NCI-H146 treated with DMSO at 0.1 percent for 48 hours (cell line): Measurements from ENCODE around the gene CCL7.
"Not testable (repeated sequence)": the region's sequence is repeated elsewhere in the genome, so short reads cannot be mapped to it uniquely, and the experiment has no call there.

Experiments
- DNase-seq: peaks from one replicate; lab custom pipeline; 2025; ENCODE audit not compliant: unreplicated experiment; lab: John Stamatoyannopoulos, UW

The CCL7 gene

DNA sequence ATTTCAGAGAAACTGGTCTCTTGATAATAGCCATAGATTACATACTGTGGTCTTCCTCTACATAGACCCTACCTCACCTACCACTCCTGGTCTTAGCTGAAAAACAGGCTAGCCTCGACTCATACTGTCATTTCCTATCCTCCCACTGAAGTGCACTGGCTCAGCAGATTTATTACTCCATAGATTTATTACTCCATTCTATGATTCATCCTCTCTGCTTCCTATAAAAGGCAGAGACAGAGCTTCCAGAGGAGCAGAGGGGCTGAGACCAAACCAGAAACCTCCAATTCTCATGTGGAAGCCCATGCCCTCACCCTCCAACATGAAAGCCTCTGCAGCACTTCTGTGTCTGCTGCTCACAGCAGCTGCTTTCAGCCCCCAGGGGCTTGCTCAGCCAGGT, at the start of gene CCL7:
Gene CCL7 (plus strand): TSS at position 253 of the 400 bp plus-strand sequence. CDS start 70 bp downstream, at position 323.
- no peak for DNase-seq

DNA sequence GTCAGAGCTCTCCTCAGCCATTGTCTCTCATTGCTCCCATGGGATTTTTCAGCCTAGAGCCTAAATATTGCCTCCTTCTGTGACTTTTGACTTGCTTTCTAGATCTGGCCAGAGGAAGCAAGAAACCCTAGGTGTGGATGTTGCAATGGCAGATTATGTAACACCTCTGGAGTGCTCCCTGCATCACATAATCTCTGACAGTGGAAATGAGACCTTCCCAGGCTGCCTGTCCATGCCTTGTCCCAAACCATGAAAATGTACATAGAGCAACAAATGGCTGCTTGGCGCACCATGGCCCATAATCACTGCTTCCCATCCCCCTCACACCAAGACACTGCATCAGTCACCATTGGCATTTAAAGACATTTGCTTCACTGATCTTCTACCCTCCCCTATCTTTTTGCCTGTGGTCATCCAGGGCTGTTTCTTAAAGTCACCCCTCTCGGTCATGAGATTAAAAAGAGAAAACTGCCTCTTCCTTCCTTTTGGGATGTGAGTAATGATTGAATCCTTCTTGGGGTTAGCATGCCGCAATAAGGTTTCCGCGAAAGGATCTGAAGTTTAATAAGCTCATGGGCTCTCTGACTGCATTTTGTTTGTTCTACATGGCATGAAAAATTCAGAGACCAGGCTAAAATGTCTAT, 49.1 kb upstream of the CCL7 start:
- no peak for DNase-seq

DNA sequence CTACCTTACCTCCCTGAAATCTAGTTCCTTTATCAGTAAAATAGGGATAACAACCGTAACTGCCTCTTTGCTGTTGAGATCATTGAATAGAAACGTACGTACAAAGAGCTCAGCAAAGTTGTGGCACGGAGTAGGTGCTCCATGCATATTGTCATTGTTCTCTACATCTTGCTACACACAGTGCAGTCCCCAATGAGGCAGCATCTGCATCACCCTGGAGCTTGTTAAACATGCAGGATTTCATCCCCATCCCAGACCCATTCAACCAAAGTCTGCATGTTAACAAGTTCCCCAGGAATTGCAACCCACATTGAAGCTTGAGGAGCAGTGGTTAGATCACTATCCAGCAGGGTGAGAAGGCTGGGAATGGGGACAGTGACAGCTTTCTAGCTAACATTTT, 48.6 kb upstream of the CCL7 start:
- DNase-seq, result no peak

GRCh38 chr17:34222722-34223497, 47.1 kb upstream of the CCL7 start:
- DNase-seq, result no peak

- no peak for DNase-seq
These were observed 45.0 kb upstream of the CCL7 start for GRCh38 chr17:34225046-34225445.

- no peak for DNase-seq
These were observed 43.8 kb upstream of the CCL7 start for GRCh38 chr17:34226011-34226743.

DNA sequence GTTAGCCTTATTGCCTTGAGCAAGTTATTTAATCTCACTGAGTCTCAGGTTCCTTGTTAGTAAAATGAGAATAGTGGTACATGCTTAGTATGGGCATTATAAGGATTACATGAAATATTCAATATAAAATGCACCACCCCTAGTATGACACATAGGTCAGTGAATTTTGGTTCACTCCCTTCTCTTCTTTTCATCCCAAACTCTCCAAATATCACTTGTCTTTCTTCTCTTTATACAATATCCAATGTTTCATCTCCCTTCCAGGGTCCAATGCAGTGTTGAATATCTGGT, 43.3 kb upstream of the CCL7 start:
- DNase-seq, result no peak

DNA sequence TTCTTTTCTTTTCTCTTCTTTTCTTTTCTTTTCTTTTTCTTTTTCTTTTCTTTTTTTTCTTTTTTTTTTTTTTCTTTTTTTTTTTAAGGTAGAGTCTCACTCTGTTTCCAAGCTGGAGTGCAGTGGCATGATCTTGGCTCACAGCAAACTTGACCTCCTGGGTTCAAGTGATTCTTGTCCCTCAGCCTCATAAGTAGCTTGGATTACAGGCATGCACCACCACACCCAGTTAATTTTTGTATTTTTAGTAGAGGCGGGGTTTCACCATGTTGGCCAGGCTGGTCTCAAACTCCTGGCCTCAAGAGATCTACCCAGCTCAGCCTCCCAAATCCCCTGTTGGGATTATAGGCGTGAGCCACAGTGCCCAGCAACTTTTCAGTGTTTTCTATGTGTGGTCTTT, 42.7 kb upstream of the CCL7 start:
- not testable (repeated sequence) for DNase-seq

- DNase-seq, result no peak
These were observed 42.3 kb upstream of the CCL7 start for GRCh38 chr17:34227707-34228106.

DNA sequence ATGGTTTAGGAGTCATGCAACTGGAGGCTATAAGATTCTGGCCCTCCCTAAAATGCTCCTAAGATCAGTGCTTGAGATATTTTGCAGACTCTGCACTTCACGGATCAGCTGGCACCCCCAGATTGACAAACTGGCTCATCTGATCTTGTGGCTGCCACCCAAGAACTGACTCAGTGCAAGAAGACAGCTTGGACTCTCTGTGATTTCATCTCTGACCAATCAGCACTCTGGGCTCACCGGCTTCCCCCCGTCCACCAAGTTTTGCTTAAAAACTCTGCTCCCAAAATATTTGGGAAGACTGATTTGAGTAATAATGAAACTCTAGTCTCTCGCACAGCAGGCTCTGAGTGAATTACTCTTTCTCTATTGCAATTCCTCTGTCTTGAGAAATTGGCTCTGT, 41.2 kb upstream of the CCL7 start:
- DNase-seq, result no peak

GRCh38 chr17:34230342-34230741, 39.7 kb upstream of the CCL7 start:
- no peak for DNase-seq

DNA sequence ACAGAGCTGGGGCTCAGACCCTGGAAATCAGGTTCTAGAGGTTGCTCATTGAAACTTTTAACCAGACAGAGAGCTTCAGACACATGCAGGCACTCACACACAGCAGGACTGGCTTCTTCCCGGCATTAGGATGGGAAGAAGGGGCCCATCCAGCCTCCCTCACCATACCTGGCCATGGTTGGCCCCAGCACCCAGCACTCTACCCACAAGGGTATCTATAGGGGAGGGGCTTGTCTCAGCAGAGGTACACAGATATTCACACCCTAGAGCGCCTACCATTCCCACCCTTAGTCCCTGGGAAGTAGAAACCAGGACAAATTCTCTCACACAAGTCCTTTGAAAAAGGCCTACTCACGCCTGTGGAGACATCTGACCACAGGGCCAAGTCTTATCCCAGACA, 35.4 kb upstream of the CCL7 start:
- no peak for DNase-seq

DNA sequence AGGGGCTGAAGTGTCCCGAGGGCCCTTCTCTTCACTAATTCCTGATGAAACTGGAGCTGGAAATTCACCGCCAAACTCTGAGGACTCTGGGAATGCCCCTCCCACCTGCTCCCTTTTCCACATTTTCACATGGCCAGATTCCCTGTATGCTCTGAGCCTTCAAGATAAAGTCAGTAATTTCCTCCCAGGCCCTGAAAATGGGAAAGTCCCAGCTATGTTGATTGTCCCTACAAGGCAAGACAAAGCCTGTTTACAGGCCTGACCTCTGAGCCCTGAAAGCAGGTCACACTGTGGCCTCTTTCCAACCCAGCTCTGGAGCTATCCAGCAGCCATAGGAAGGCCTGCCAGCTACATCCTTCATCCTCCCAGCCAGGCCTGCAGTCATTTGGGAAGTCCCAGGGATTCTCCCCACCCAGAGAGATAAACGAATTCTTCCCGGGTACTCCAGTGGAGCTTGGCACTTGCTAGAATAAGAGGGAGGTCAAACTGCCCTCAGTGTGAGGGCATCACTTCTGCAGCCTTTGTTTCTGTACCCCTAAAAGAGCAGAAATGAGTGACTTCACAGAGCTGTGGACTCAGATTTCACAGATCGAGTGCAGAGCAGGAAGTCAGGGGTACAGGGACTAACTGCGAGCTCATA, 34.5 kb upstream of the CCL7 start:
- DNase-seq, result no peak

GRCh38 chr17:34236281-34236892, 33.6 kb upstream of the CCL7 start:
- no peak for DNase-seq

- no peak for DNase-seq
These were observed 32.6 kb upstream of the CCL7 start for GRCh38 chr17:34237458-34237857.

GRCh38 chr17:34241062-34241461, 29.0 kb upstream of the CCL7 start:
- DNase-seq, result no peak

- no peak for DNase-seq
These were observed 27.2 kb upstream of the CCL7 start for GRCh38 chr17:34242587-34243363.

DNA sequence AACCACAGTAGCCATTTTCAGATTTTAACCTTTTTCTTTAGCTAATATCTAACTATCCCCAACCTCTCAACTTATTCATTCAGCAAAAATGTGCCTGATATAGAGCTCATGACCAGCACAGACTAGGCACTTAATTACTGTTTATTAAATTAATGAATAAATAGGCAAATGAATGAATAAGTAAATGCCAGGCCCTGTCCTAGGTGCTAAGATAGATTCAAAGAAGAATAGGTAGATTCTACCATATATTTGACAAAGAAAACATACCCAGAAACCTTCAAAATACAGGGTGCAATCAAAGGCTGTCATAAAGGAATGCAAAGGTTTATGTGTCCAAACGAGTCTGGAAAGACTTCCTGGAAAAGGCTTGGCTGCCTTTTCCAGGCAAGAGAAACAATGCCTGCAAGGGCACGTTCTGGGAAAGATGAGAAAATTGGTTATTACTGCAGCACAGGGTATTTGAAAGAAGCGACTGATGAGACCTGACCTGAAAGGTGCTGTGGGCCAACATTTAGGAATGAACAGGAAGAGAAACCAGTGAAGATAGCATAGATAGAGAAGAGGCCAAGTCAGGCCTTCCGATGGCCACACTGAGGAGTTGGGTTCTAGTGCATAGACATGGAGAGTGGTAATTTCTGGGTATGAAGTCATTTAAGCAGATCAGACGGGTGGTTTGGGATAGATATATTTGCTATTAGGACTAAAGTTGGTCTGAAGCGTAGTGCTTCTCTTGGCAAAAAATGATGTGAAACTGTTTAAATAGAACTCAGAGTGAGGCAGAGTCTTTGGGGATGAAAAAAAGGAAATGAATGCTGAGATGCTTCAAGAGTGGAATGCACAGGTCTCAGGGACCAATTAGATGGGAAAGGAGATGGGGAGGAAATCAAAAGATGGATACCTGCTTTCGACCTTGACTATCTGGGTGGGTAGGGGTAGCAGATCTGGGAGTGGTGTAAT, 26.4 kb upstream of the CCL7 start:
- no peak for DNase-seq

GRCh38 chr17:34245351-34245905, 24.6 kb upstream of the CCL7 start:
- no peak for DNase-seq
